ENCODE measurements around the gene IL17RA.
"Not testable (repeated sequence)": the region's sequence is repeated elsewhere in the genome, so short reads cannot be mapped to it uniquely, and the experiment has no call there.

Gene IL17RA

DNA sequence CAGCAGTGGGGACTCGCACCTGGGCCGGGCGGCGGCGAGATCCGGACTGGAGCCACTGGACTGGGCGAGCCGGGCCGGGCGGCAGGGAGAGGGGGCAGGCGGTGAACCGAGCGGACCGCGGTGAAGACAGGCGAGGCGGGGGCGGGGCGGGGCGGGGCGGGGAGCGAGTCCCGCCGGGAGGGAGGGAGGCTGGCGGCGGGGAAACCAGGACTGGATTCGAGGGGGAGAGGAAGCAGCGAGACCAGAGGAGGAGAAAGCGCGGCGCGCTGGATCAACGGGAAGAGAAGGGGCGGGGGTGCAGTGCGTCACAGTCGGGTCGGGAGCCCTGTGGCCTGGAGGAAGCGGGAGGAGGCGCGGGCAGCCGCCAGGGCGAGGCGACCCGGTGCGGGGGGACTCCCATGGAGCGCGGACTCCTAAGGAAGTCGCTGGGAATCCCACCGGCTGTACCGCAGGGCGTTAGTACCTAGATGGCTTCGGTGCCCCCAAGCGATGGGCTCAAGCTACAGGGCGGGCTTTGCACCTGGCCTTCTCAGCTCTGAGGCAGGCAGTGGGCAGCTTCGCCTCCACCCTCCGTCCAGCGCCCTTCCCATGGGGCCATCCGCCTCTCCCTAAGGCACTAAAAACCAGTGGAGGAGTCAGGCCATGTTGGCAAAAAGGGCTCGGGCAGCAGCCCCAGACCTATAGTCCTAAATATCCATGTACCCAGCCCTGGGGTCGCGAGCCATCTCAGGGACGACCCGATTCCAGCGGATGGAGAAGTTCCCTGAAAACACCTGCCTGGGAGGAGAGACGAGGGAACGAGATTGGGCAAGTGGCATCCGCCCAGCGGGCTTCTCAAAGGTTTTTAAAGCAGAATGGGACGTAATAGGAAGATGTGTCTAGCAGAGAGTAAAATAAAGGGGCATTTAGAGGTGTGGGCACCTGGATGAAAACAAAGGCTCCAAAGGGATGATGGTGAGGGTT, 36.7 kb downstream of the IL17RA start, which contains the start of gene TMEM121B:
TSS of gene TMEM121B (minus strand) at position 128 of the 963 bp plus-strand sequence. CDS start 233 bp downstream, outside the sequence.
- DNase-seq, result no peak

DNA sequence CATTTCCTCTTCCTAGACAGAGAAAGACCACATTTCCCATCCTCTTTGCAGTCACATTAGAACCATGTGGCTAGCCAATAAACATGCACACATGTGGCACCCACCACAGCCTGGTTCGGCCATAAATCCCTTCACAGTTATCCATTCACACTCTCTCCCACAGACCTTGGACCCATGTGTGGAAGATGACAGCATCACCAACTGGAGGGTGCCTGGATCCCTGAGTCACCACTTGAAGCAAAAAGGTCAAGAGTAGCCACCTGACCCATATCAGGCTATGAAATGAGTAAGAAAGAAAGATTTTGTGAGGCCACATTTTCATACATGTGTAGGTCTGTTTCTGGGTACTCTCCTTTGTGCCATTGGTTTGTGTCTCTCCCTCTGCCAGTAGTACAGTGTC, 45.4 kb downstream of the IL17RA start:
- no peak for DNase-seq

DNA sequence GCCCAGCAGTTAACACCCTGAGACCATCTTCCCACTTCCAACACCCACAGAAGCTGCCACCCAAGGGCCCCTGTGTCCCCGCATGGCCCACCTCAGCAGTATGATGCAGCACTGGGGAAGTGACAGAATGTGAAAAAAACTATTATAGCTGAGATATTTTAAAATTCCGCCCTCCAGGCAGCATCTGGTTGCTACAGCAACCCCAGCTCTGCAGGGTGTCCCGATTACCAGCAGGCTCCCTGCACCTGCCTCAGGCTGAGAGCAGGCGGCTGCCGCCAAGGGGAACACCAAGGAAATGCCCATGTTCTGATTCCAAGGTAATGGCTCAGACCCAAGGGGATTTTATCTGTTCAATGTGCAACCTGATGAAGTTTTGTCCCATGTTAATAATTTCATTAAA, 46.9 kb downstream of the IL17RA start:
- no peak for DNase-seq

DNA sequence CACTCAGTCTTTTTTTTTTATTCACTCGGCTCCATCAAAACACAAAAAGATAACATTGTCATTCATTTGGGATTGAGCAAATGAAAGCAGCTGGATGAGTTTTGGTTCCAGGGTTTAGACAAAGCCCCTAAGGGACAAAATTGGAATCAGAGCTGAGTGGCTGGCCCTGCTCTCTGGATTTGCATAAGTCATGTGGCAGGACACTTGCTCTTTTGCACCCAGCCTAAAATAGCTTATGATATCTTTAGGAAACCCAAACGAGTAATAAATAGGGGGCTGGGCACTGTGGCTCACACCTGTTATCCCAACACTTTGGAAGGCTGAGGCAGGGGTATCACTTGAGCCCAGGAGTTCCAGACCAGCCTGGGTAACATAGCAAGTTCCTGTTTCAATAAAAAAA, 47.3 kb downstream of the IL17RA start:
- no peak for DNase-seq

DNA sequence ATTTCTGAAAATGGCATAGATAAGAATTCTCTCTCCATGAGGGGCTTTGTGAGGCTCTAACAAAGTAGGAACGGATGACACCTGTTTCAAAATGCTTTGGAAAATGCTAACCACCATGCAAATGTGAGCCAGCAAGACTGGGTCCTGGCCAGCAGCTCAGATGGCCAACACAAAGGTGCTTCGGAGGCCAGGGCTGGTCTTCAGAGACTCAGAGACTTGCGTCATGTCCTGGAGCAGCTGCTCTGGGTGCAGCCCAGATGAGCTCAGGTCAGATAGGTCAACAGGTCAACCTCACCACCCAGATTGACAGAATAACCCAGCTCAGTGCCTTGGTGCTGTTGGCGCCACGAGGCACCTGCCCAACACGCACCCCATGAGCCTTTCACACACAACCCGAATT, 48.3 kb downstream of the IL17RA start:
- DNase-seq, result no peak

DNA sequence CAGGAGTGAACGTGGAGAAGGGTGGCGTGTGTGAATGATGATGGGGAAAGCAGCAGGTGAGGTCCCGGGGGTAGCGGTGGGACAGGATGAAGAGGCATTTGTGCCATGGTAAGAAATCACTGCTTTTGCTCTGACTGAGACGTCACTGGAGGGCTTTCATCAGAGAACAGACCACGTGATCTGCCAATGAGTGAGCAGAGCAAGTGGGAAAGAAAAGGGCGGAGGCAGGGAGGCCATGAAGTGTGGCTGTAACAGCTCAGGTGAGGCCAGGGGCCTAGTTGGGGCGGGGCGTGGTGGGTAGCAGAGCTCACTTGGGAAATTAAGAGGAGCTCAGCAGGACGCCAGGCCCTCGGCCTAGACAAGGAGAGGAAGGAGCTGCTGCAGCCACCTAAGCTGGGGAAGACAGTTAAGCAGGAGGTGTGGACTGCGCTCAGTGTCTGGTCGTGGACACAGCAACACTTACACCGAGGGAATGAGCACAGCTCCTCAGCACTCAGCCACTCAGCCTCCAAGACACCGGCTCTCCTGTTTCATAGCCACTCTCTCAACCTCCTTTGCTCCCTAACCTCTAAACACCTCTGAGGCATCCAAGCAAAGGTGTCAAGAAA, 50.5 kb downstream of the IL17RA start:
- DNase-seq, result no peak

DNA sequence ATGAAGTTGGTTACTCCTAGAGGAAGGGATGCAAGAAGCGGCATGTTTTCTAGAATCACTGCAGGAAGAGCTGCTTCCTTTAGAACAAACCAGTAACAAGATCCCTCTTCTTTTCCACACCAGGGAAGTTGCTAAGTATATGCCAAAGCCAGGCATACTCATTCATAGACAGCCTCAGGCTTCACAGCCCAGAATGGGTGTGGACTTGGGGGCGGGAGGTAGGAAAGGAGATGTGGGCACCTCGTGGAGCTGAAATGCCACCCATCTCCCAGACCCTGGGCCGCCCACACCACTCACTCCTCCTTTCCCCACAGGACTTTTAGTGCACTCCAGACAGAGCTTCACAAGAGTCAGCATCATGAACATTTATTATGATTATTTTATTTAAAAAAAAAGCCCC, 52.4 kb downstream of the IL17RA start:
- DNase-seq, result no peak

DNA sequence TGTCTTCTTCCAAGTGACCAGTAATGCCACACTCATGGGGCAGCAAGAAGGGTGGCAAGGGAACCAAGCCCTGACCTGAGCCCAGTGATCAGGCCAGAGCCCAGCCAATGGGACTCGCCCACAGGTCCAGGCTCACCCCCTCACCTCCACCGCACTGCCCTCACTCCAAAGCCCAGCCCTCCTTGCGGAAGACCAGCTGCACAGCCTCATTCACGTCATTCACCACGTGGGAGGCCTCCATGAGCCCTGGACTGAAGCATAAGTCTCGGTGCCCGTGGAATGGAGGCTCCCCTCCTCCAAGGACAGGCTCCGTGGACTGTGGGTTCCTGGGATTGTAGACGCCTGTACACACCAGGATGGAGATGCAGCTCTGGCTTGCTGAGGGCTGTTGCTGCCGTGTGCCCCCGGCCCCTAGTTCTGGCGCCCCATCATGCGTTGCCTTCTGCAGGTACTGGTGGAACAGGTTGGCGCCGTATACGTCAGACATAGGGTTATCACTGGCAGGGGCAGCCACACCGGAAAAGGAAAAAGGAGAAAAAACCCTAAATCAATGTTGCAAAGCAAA, 53.1 kb downstream of the IL17RA start:
- DNase-seq, result no peak

DNA sequence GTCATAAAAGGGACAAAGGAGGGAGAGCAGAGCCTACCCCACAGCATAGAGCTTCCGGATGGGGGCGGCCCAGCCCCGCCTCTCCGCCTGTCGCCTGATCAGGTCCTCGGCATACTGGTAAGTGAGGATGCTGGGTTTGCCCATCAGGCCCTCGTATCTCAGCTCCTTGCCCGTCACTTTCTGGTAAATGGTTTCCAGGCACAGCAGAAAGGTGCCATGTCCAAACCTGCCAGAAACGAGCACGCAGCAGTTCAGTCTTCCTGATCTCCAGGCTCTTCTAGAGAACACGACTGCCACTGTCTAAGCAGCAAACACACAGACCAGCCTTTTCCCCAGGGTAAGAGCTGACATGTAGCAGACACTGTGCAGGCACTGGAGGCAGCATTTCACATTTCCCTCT, 53.7 kb downstream of the IL17RA start:
- DNase-seq, result no peak

DNA sequence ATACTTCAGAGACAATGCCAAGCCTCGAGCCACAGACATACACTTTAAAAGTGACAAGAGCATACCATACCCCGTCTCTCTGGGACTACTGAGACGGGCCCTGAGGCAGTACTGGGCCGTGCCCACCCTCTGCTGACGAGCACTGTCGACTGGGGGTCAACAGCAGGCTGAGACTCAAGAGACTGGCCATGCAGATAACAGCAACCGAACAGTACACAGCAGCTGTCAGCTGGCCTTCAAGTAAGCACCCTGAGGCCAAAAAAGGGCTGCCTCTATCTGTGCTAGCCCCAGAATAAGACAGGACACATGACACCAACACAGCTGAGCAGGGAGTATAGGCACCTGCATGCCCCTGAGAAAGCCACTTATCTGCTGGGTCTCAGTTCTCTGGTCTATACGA, 55.2 kb downstream of the IL17RA start:
- no peak for DNase-seq

DNA sequence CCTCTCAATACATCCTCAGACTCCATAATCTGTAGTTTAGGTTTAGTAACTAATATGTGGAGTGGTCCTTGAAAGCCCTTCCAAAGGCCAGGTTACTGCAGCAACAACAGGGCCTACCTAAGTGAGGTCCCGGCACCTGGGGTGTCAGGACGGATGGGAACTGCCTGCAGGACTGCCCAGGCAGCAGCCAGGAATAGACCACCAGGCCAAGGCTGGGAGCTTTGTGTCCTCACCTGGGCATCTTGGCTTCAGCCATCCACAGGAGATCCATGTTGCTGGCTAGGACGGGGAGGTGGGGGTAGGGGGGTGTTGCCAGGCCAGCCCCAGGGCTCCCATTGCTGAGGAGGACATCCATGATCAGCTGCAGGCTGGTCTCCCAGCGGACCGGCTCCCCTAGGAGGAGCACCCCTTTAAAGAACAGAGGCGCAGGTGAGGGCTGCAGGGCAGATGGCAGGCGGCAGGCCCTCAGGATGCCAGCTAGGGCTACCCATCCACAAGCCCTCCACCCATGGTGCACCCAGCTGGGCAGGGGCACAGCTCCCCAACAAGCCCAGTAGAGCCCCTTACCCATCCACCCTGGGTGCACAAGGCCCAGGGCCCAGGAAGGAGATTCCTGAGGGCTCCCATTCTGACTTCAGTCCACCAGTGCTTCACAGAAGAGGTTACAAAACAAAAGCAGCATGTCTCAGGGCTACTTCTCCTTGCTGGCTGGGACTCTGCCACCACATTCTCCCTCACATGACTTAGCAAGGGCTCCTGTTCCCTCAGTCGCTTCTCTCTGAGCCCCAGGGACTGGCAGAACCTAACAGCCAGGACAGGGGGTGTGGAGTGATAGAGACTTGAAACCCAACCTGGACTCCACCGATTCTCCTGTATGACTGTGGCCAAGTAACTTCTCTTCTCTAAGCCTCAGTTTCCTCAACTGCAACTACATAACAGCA, 56.3 kb downstream of the IL17RA start:
- DNase-seq, result no peak

DNA sequence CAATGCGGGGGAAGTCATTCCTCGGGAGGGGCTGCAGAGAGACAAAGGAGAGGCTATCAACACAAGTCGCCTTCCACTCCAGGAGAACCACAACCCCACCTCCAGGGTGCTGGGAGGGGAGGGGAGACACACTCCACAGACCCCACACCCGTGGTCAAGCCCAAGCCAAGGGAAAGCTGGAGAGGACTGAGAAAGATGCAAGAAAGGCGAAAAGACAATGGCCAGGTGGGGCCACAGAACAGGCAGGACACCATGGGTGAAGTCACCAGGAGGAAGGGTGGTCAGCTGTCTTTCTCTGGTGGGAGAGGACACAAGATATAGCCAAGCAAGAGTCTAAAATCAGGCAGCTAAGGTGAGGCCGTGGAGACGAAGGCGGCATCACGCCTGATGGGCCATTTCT, 58.3 kb downstream of the IL17RA start:
- DNase-seq, result no peak

DNA sequence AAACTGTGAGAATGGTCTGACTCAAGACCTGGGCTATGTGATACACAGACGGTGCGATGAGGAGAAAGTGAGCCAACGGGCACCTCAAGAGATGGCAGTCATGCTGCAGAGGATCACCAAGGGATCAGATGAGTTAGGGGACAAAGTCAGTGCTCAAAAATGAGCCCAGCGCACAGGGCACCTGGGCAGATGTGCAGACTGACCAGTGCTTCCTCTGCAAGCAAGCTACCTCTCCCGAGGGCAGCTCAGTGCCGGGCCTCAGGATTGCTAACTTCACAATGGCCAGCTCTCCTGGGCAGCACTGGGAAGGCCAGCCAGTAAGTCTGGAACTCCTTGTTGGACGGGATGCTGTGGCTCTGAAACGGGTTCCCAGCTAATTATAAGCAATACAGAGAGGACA, 59.0 kb downstream of the IL17RA start:
- no peak for DNase-seq

DNA sequence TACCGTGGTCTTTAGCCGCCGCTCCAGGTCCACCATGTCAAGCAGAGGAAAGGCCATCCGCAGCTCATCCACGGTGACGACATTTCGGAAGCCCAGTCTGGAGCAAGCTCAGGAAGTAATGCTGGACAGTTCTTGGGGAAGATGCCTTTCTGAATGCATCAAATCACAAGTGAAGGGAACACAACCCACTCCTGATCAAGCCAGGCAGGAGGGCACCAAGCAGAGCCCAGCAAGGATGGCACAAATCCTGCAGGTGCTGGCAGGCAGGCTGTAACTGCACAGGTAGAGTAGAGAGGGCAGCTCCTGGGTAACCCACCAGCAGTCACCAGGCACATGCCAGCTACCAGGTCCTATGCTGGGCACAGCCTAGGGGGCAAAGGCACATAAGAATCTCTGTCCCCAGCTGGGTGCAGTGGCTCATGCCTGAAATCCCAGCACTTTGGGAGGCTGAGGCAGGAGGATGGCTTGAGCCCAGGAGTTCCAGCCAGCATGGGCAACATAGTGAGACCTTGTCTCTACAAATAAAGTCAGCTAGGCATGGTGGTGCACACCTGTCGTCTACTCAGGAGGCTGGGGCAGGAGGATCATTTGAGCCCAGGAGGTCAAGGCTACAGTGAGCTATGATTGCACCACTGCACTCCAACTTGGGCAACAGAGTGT, 60.4 kb downstream of the IL17RA start:
- DNase-seq, result no peak

DNA sequence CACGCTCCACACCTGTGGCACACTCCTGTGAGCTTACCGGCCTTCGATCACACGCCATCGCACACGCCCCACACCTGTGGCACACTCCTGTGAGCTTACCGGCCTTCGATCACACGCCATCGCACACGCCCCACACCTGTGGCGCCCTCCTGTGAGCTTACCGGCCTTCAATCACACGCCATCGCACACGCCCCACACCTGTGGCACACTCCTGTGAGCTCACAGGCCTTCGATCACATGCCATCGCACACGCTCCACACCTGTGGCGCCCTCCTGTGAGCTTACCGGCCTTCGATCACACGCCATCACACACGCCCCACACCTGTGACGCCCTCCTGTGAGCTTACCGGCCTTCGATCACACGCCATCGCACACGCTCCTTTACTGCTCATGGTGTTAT, 62.7 kb downstream of the IL17RA start:
- not testable (repeated sequence) for DNase-seq

DNA sequence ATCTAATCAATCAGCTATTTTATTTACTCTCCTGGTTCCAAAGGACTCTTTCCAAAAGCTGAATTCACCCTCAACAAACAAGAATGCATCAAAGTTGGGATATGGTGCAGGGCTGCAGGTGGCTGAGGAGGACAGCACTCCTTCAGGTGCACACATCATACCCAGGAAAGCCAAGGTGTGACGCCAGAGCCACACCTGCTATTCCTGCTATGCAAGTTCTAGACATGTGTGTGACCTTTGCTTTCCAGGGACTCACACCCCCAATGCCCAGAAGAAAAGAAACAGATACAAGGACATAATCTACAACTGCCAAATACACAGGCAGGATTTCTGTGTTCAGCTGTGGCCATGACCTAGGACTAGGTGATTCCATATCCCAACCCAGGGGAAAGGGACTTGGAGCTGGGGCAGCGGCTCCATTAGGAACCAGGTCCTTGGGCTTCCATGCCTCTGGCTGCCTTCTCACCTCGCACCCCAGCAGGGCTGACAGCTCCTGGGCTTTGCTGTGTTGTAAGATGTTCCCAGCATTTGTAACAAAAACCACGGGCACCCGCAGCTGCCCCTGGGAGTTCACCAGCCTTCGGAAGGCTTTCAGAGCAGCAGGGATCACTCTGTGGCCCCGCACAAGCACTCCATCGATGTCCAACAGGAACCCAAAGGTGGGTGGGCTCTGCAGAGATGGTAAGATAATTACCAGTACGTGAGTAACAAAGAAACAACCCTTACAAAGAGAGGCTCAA, 64.4 kb downstream of the IL17RA start:
- DNase-seq, result no peak

DNA sequence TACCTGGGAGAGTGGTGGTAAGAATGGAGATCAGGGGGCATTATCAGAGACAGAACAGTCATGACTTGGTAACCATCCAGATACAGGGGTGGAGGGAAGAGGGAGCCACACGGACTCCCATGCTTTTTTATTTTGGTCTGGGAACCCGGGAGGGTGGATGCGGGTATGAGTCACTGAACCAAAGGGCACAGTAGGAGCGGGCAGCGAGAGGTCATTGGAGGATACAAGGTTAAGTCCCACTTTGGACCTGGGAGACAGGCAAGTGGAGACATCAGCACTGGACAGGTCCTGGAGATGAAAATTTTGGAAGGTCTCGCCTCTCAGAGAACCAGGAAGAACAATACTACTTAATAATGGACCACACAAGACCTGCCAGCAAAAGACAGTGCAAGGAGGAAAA, 67.5 kb downstream of the IL17RA start:
- no peak for DNase-seq

DNA sequence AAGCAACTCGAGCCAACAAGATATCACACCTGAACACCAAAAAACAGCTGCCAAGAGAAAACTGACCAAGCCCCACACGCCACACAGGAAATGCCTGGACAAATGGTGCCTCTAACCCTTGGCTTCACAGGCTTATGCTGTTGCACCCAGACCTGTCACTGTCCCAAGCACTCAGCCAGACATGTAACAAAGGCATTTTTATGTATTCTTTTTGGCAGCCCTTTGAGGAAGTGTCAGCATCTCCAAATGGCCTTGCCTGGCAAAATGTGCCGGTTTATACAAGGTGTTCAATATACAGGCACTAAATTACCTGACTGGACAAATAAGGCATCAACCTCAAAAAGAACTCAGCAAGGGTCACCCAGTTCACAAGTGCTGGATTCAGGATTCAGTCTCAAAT, 68.2 kb downstream of the IL17RA start:
- DNase-seq, result no peak

DNA sequence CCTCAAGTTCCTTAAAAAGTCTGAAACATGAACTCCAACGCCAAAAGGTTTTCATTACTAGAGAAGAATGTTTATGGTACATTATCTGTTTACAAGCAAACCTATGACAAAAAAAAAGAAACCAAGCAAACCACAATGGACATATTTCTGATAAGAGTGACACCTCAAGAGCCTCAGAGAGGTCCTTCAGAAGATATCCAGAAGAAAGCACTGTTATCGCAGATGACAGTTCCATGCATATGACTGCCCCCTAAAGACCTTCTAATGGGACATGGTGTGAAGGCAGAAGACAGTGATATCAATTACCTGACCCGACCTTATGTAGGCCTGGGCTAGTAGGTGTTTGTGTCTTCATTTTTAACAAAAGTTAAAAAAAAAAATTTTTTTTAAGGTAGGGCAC, 71.1 kb downstream of the IL17RA start:
- no peak for DNase-seq

DNA sequence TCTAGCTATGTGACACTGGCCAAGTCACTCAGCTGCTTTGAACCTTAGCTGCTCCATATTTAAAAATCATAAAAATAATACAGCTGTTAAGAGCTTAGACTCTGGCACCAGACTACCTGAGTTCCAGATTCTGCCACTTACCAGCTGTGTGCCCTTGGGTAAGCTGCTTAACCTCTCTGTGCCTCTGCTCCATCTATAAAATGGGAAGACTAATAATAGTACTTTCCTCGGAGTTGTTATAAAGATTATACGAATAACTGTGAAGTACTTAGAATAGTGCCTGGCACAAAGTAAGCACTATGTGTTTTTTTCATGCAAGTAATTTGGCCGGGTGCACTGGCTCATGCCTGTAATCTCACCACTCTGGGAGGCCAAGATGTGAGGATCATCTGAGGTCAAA, 72.9 kb downstream of the IL17RA start:
- DNase-seq, result no peak

DNA sequence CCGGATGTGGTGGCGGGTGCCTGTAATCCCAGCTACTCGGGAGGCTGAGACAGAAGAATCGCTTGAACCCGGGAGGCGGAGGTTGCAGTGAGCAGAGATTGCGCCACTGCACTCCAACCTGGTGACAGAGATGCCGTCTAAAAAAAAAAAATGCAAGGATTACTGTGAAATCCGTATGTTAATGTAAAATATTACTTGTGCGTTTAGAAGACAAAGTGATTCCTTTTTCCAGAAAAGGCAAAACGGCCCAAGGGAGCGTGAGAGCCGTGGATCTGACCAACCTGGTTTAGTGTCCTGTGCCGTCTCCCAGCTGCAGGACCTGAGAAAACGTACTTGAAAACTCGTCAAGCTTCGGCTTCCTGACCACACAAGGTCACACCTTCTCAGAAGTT, 73.4 kb downstream of the IL17RA start:
- no peak for DNase-seq

Measured in NK-92 treated with Interleukin-12 subunit alpha and Interleukin-12 subunit beta, amount 100 ng/mL, for 24 hours (cell line).